HG03175 (cell line): ENCODE data around the gene NTS.

Experiments
- ATAC-seq: cut with Tn5 transposase; IDR thresholded peaks from one replicate; pipeline ENCODE4 v1.9.1; 2021; ENCODE audit warnings: mild to moderate bottlenecking, moderate library complexity; ENCODE audit not compliant: unreplicated experiment

Gene NTS

GRCh38 chr12:85874031-85874461 is at the start of gene NTS:
Gene NTS, plus strand, starts transcription at chr12:85874295. Its CDS starts 109 bp downstream, at chr12:85874404.
- ATAC-seq = peak; percentile 86

GRCh38 chr12:85825746-85826145 is 48.3 kb upstream of the NTS start:
- ATAC-seq = no peak

- no peak for ATAC-seq
Measured at GRCh38 chr12:85828576-85828975, 45.5 kb upstream of the NTS start.

- no peak for ATAC-seq
Measured at GRCh38 chr12:85829391-85829790, 44.7 kb upstream of the NTS start.

GRCh38 chr12:85831327-85831990 is 42.6 kb upstream of the NTS start:
- no peak for ATAC-seq

GRCh38 chr12:85833579-85833978 is 40.5 kb upstream of the NTS start:
- ATAC-seq = no peak

- no peak for ATAC-seq
Measured at GRCh38 chr12:85834378-85834777, 39.7 kb upstream of the NTS start.

GRCh38 chr12:85835426-85836196 is 38.5 kb upstream of the NTS start:
- ATAC-seq = no peak

- ATAC-seq = no peak
Measured at GRCh38 chr12:85836197-85837090, 37.7 kb upstream of the NTS start, which contains the start of gene RASSF9. Gene RASSF9, minus strand, starts transcription at chr12:85836409. Its CDS starts 208 bp downstream, at chr12:85836201.

GRCh38 chr12:85843606-85844310 is 30.3 kb upstream of the NTS start:
- no peak for ATAC-seq

- no peak for ATAC-seq
Measured at GRCh38 chr12:85849344-85849743, 24.8 kb upstream of the NTS start.

- no peak for ATAC-seq
Measured at GRCh38 chr12:85855305-85855704, 18.8 kb upstream of the NTS start.

GRCh38 chr12:85856966-85857365 is 17.1 kb upstream of the NTS start:
- ATAC-seq = no peak

- ATAC-seq = no peak
Measured at GRCh38 chr12:85865890-85866289, 8.2 kb upstream of the NTS start.

GRCh38 chr12:85866986-85867776 is 6.9 kb upstream of the NTS start:
- peak; percentile 98 for ATAC-seq

GRCh38 chr12:85872497-85873091 is 1.5 kb upstream of the NTS start:
- peak; percentile 82 for ATAC-seq

- ATAC-seq = no peak
Measured at GRCh38 chr12:85877459-85877858, 3.4 kb downstream of the NTS start.

- no peak for ATAC-seq
Measured at GRCh38 chr12:85883763-85884162, 9.7 kb downstream of the NTS start.

GRCh38 chr12:85894653-85895052 is 20.6 kb downstream of the NTS start:
- ATAC-seq = no peak
